Astrocyte (in vitro differentiated cells and primary cell): ENCODE measurements around the gene CNTNAP5.

Source experiments
- EZH2 ChIP-seq: IDR thresholded peaks from 2 replicates; pipeline ENCODE4 v1.6.1; 2012; ENCODE audit warnings: mild to moderate bottlenecking, low read length, inconsistent platforms; ENCODE audit not compliant: insufficient read depth
- TF ChIP-seq, protein P1 (sequence below): IDR thresholded peaks from 2 replicates; pipeline ENCODE4 v1.5.1; 2011; ENCODE audit warnings: low read depth, mild to moderate bottlenecking, inconsistent platforms, low read length, moderate library complexity; ENCODE audit not compliant: insufficient read depth

DNA sequence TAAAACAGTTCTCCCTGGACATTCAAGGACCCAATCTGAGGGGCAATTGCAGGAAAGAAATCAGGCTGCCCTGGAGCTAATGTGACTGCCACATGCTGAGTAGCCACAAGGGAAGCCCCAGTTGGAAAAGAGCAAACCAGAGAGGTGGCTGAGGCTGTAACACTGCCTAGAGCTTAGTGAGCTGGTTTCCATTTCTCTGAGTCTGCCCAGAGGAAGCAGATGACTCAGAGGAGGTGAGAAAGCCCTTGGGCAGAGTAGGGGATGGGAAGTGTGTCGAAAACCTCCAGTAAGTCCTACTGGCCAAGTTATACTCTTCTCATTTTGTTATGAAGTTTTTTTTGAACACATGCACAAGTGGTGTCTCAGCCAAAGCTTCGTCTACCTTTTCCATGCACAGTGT, 753.0 kb downstream of the CNTNAP5 start:
- no peak for TF ChIP-seq EZH2
- TF ChIP-seq, protein P1, sequence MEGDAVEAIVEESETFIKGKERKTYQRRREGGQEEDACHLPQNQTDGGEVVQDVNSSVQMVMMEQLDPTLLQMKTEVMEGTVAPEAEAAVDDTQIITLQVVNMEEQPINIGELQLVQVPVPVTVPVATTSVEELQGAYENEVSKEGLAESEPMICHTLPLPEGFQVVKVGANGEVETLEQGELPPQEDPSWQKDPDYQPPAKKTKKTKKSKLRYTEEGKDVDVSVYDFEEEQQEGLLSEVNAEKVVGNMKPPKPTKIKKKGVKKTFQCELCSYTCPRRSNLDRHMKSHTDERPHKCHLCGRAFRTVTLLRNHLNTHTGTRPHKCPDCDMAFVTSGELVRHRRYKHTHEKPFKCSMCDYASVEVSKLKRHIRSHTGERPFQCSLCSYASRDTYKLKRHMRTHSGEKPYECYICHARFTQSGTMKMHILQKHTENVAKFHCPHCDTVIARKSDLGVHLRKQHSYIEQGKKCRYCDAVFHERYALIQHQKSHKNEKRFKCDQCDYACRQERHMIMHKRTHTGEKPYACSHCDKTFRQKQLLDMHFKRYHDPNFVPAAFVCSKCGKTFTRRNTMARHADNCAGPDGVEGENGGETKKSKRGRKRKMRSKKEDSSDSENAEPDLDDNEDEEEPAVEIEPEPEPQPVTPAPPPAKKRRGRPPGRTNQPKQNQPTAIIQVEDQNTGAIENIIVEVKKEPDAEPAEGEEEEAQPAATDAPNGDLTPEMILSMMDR: no peak
